Peyer's patch (tissue), 4 donors: ENCODE results near the gene SLC7A14. TPM values are rescaled to one million over a fixed set of nuclear protein-coding genes. Genes with fewer than 3 reads are reported as not detected.

Experiments used
- DNase-seq, 3 donors: peaks; one replicate each; pipeline ENCODE4 v3.0.0-alpha.2; 2017 to 2019
- H3K27ac ChIP-seq, 4 donors: fragments of 200-600 bp; sonication (generic); one replicate each; pipeline ENCODE4 v1.5.1; 2016 to 2019
- H3K27me3 ChIP-seq, 2 donors: fragments of 200-600 bp; sonication (generic); one replicate each; pipeline ENCODE4 v1.5.1; 2019
- H3K36me3 ChIP-seq, 3 donors: fragments of 200-600 bp; sonication (generic); one replicate each; pipeline ENCODE4 v1.5.1; 2016 to 2019
- H3K4me1 ChIP-seq, 4 donors: fragments of 200-600 bp; sonication (generic); one replicate each; pipeline ENCODE4 v1.5.1; 2016 to 2019
- H3K4me3 ChIP-seq, 4 donors: fragments of 200-600 bp; sonication (generic); 1 replicate in 3 of 4; 2 replicates in 1 of 4; pipeline ENCODE4 v1.5.1; 2016 to 2019; ENCODE audit warnings: mild to moderate bottlenecking in 1 of 4
- H3K9me3 ChIP-seq, 4 donors: fragments of 200-600 bp; sonication (generic); one replicate each; pipeline ENCODE4 v1.5.1; 2016 to 2019; ENCODE audit warnings: mild to moderate bottlenecking in 1 of 4
- POLR2A ChIP-seq, 2 donors: fragments of 450-650 bp; IDR thresholded peaks; one replicate each; pipeline ENCODE4 v1.5.1; 2017; ENCODE audit warnings: antibody characterized with exemption in 2 of 2, mild to moderate bottlenecking in 2 of 2, moderate library complexity in 2 of 2
- total RNA-seq, 4 donors: library from RNA; depleted of rRNA; stranded (reverse); fragments of >200 nt; gene quantifications; one replicate each; pipeline ENCODE4 v1.1.0, GENCODE V29; 2016
- TF ChIP-seq, protein P1 (sequence below), 6 experiments: fragments of 450-650 bp in 4 of 6; fragments of 200-600 bp in 2 of 6; sonication (generic) in 1 of 6; IDR thresholded peaks; one replicate each; pipeline ENCODE4 v1.5.1; 2017 to 2019; ENCODE audit warnings: antibody characterized with exemption in 6 of 6, mild to moderate bottlenecking in 3 of 6, moderate library complexity in 1 of 6

Gene SLC7A14
- total RNA-seq, 4 donors from 2014 or later: 0.18 to 0.40 (median 0.38) TPM; not detected in 1

DNA sequence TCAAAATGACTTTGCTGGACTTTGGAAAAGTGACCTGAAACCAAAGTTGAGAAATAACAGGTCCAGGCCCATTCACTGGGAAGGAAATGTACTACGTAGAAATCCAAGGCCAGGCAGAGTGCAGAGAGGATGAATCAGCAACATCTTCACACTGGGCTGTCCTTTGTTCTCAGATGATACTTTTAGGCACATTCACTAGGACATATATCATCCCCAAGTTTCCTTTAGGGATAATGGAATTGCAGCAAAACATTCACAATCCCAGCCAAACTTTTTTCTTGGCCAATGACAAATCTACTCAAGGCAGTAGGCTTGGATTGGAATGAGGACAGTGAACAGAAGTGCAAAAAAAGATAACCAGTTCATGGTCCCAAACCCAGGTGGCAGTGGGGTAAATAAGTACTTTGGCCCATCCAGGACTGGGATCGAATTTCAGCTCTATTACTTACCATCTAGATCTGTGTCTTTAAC, 92.1 kb downstream of the SLC7A14 start:
- Histone ChIP-seq H3K27ac (no peak overlapping the region), H3K36me3 (no peaks in the 10 kb centered on the region), H3K9me3 (no peaks in the 10 kb centered on the region), H3K4me3 (no peak overlapping the region), H3K27me3 (no peaks in the 10 kb centered on the region), H3K4me1 (no peaks in the 10 kb centered on the region)
- no peak for DNase-seq
- TF ChIP-seq, protein P1, sequence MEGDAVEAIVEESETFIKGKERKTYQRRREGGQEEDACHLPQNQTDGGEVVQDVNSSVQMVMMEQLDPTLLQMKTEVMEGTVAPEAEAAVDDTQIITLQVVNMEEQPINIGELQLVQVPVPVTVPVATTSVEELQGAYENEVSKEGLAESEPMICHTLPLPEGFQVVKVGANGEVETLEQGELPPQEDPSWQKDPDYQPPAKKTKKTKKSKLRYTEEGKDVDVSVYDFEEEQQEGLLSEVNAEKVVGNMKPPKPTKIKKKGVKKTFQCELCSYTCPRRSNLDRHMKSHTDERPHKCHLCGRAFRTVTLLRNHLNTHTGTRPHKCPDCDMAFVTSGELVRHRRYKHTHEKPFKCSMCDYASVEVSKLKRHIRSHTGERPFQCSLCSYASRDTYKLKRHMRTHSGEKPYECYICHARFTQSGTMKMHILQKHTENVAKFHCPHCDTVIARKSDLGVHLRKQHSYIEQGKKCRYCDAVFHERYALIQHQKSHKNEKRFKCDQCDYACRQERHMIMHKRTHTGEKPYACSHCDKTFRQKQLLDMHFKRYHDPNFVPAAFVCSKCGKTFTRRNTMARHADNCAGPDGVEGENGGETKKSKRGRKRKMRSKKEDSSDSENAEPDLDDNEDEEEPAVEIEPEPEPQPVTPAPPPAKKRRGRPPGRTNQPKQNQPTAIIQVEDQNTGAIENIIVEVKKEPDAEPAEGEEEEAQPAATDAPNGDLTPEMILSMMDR (IDR thresholded peaks at IDR 0.05): no peak
- TF ChIP-seq POLR2A (IDR thresholded peaks at IDR 0.05): no peak

DNA sequence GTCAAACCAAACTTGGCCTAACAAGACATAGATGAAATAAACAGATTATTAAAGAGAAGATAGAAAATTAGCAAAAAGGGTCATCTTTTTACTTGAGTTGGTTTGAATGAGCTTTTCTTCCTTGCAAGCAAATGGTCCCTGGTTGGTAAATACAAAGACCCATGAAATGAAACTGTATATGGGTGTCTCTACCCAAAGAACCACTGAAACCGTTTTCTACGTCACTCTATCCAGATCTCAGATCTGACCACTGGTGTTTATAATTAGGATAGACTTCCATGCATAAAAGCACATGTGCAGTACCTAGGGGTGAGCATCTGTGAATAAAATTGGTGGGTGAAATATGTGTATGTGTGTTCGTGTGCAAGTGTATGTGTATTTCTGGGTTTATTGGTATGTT, 94.0 kb downstream of the SLC7A14 start:
- H3K27ac ChIP-seq: no peak overlapping the region
- no peak for TF ChIP-seq POLR2A (IDR thresholded peaks at IDR 0.05)
- TF ChIP-seq, protein P1 (IDR thresholded peaks at IDR 0.05): no peak
- no peaks in the 10 kb centered on the region for H3K4me1 ChIP-seq
- H3K9me3 ChIP-seq: no peaks in the 10 kb centered on the region
- H3K36me3 ChIP-seq: no peaks in the 10 kb centered on the region
- DNase-seq: no peak
- H3K4me3 ChIP-seq: no peak overlapping the region
- H3K27me3 ChIP-seq: no peaks in the 10 kb centered on the region

DNA sequence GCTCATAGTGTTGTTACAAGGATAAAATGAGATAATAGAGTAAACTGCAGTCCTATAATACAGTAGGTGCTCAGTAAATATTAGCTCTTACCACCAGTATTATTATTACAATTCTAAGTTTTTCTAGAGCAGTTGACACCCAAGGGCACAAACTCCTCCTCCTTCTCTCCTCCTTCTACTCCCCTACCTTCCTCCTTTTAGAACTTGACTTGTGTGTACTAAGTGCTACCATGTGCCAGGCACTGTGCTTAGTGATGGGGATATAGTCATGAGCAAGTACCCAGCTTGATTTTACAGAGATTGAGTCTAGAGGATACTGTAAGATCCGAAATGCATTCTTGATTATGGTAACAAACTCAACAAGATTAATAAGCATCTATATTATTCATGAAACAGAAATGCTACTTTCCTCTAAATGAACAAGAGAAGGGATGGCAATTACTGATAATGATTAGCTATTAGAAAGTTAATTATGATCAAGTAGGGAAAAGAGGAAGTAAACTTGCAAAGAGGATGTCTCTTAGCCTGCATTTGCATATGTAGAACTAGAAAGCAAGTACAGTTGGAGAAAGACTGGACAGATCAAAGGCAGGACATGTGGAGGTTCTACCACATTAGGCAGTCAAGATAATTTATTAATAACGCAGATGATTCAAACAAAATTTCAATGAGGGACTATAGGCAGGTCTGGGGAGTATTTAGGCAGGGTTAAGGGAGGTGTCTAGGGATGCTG, 94.9 kb downstream of the SLC7A14 start:
- Histone ChIP-seq H3K4me3 (no peak overlapping the region), H3K4me1 (no peaks in the 10 kb centered on the region), H3K36me3 (no peaks in the 10 kb centered on the region), H3K27ac (no peak overlapping the region), H3K27me3 (no peaks in the 10 kb centered on the region), H3K9me3 (no peaks in the 10 kb centered on the region)
- TF ChIP-seq, protein P1 (IDR thresholded peaks at IDR 0.05): no peak
- no peak for TF ChIP-seq POLR2A (IDR thresholded peaks at IDR 0.05)
- no peak for DNase-seq

DNA sequence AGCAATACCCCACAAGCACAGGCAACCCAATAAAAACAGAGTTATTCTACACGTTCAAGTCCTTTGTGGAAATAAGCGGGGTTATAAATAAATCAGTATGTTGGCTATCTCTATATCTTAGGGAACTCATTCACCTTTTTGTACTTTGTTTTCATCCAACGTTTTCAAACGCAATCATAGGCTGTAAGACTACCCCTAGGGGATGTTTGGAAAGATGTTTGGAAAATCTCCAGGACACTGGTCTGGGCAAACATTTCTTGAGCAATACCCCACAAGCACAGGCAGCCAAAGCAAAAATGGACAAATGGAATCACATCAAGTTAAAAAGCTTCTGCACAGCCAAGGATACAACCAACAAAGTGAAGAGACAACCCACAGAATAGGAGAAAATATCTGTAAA, 97.1 kb downstream of the SLC7A14 start:
- Histone ChIP-seq H3K9me3 (no peaks in the 10 kb centered on the region), H3K4me3 (no peak overlapping the region), H3K27ac (no peak overlapping the region), H3K36me3 (no peaks in the 10 kb centered on the region), H3K4me1 (no peaks in the 10 kb centered on the region), H3K27me3 (no peaks in the 10 kb centered on the region)
- no peak for TF ChIP-seq POLR2A (IDR thresholded peaks at IDR 0.05)
- TF ChIP-seq, protein P1 (IDR thresholded peaks at IDR 0.05): no peak
- no peak for DNase-seq

DNA sequence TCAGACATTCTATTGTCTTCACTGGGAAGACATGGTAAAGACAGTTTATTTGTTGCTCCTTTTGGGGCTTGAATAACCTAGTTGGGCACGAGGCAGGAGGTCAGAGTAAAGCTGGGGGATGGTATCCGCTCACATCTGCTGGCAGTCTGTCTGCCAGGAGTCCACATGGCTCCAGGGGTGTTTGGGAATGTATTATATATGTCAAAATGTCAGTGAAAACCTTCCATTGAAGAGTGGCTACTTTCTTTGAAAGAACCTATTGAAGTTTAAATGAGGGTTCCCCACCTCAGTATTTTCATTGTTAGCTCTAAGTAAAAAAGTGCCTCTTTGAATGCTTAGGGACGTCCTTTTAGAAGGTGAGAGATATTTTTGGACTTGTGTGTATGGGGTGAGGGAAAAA, 98.8 kb downstream of the SLC7A14 start:
- no peak for DNase-seq
- Histone ChIP-seq H3K9me3 (no peaks in the 10 kb centered on the region), H3K27me3 (no peaks in the 10 kb centered on the region)

More for the DNA sequence above, 98.8 kb downstream of the SLC7A14 start:
- Histone ChIP-seq H3K36me3 (no peaks in the 10 kb centered on the region), H3K27ac (no peak overlapping the region), H3K4me3 (no peak overlapping the region), H3K4me1 (no peaks in the 10 kb centered on the region)
- TF ChIP-seq POLR2A (IDR thresholded peaks at IDR 0.05): no peak
- TF ChIP-seq, protein P1 (IDR thresholded peaks at IDR 0.05): no peak
